ENCODE data around the gene HHAT. TPM values are rescaled to one million over a fixed set of nuclear protein-coding genes. Genes with fewer than 3 reads are reported as not detected.
"Not testable (repeated sequence)": the region's sequence is repeated elsewhere in the genome, so short reads cannot be mapped to it uniquely, and the experiment has no call there.

HHAT gene
- total and polyA plus RNA-seq, 2 experiments from 2014 or later, result 1.6 to 1.9 TPM

DNA sequence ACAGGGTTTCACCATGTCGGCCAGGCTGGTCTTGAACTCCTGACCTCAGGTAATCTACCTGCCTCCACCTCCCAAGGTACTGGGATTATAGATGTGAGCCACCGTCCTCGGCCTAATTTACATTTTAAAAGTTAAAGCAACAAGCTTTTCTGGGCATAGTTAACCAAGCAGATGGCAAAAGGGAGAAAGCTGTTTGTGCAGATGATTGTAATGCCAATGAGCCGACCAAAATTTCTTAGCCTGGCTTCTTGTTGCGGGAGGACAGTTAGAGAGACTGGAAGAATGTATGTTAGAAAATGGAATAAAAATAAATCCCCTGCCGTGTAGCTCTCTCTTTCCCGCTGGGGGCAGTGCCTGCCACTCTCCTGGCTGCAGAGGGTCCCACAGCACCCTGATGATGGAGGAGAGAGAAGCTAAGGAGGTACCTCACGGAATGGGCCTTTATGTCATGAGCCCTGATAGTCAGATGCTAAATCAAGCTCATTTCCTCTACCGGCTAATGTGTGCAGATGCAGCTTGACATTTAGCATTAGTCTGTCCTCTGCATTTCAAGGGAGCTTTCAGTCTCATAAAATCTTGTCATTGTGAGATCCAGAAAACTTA is 87.2 kb downstream of the HHAT start:
- no peaks in the 10 kb centered on the region for H3K36me3 ChIP-seq (ENCODE audit: low read depth)
- no peaks in the 10 kb centered on the region for H3K9me2 ChIP-seq (ENCODE audit: insufficient read depth)
- no peaks in the 10 kb centered on the region for H3K79me2 ChIP-seq (ENCODE audit: insufficient read depth)
- no peaks in the 10 kb centered on the region for H3K4me1 ChIP-seq (ENCODE audit: insufficient read depth)
- TF ChIP-seq EZH2phosphoT487 (IDR thresholded peaks at IDR 0.05; ENCODE audit: insufficient read depth, low read depth) (no peak), EZH2 (IDR thresholded peaks at IDR 0.05; ENCODE audit: insufficient read depth, poor library complexity, severe bottlenecking) (no peak)
- in situ Hi-C loops (cut with MboI), result no loop called here
- 63 to 69% methylated on average over 9 of the region's 9 CpGs for WGBS, 2 experiments (ENCODE audit: low coverage in 1 of 2, low lambda C conversion rate in 2 of 2, missing lambda C conversion rate in 2 of 2)
- no peak overlapping the region for H2AFZ ChIP-seq
- no peak overlapping the region for H3K9ac ChIP-seq
- no peaks in the 10 kb centered on the region for H3K9me3 ChIP-seq (ENCODE audit: low read depth)
- no peak overlapping the region for H3K4me2 ChIP-seq (ENCODE audit: unreplicated experiment)
- H3K27me3 ChIP-seq (replicated peaks; ENCODE audit: insufficient read depth), result peaks cover 8% of the 10 kb centered on the region; the same call in 1 of the 2 replicates
- no peak overlapping the region for H3K4me3 ChIP-seq
- no peaks in the 10 kb centered on the region for H3F3A ChIP-seq (ENCODE audit: insufficient read depth)
- H4K20me1 ChIP-seq (ENCODE audit: insufficient read depth), result no peaks in the 10 kb centered on the region
- no peak for DNase-seq
- H3K27ac ChIP-seq, result no peak overlapping the region

DNA sequence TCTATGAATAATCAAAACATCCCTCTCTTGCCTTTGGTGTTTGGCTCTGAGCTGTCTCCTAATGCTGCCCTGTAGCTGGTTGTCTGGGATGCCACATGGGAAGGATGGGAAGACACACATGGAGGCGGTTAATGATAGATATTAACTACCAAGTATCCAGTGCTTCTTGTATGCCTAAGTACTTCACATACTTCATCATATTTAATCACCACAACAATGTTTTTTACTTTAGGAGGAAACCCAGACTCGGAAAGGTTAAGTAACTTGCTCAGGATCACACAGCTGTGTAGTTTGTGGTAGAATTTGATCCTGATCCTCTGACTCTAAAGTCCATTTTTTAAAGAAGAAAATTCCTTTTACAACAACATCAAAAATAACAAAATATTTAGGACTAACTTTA is 88.0 kb downstream of the HHAT start:
- no peaks in the 10 kb centered on the region for H3F3A ChIP-seq (ENCODE audit: insufficient read depth)
- H3K79me2 ChIP-seq (ENCODE audit: insufficient read depth), result no peaks in the 10 kb centered on the region
- no peaks in the 10 kb centered on the region for H3K4me1 ChIP-seq (ENCODE audit: insufficient read depth)
- H3K4me2 ChIP-seq (ENCODE audit: unreplicated experiment), result no peak overlapping the region
- H3K27ac ChIP-seq, result no peak overlapping the region
- no peak overlapping the region for H3K9ac ChIP-seq
- no peaks in the 10 kb centered on the region for H3K36me3 ChIP-seq (ENCODE audit: low read depth)
- no peaks in the 10 kb centered on the region for H3K9me2 ChIP-seq (ENCODE audit: insufficient read depth)
- H3K27me3 ChIP-seq (replicated peaks; ENCODE audit: insufficient read depth), result peaks cover 8% of the 10 kb centered on the region; the same call in 1 of the 2 replicates
- in situ Hi-C loops (cut with MboI), result no loop called here
- no peak for TF ChIP-seq EZH2 (IDR thresholded peaks at IDR 0.05; ENCODE audit: insufficient read depth, poor library complexity, severe bottlenecking)
- no peak for TF ChIP-seq EZH2phosphoT487 (IDR thresholded peaks at IDR 0.05; ENCODE audit: insufficient read depth, low read depth)
- 48 to 58% methylated on average over 2 of the region's 2 CpGs for WGBS, 2 experiments (ENCODE audit: low coverage in 1 of 2, low lambda C conversion rate in 2 of 2, missing lambda C conversion rate in 2 of 2)
- H3K4me3 ChIP-seq, result no peak overlapping the region
- H3K9me3 ChIP-seq (ENCODE audit: low read depth), result no peaks in the 10 kb centered on the region
- H4K20me1 ChIP-seq (ENCODE audit: insufficient read depth), result no peaks in the 10 kb centered on the region
- no peak for DNase-seq
- H2AFZ ChIP-seq, result no peak overlapping the region

DNA sequence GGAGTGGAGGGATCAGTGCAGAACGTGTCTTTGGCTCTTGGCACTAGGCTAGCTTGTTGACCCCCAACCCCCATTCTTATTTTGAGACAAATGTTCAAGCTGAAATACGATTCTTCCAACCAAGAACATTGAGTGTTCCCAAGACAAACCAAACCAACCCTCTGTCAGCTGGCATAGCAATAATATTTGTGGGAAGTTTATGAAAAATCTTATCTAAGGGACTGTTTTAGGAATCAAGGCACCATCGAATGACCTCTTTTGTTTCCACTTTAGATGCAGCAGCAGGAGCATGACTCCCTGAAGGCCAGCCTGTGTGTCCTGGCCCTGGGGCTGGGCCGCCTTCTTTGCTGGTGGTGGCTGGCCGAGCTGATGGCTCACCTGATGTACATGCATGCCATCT is 89.2 kb downstream of the HHAT start:
- 47 to 60% methylated on average over 5 of the region's 5 CpGs for whole genome bisulfite sequencing, 2 experiments (ENCODE audit: low coverage in 1 of 2, low lambda C conversion rate in 2 of 2, missing lambda C conversion rate in 2 of 2)
- Histone ChIP-seq H3K4me2 (ENCODE audit: unreplicated experiment) (no peak overlapping the region), H3K4me3 (no peak overlapping the region), H2AFZ (no peak overlapping the region), H3K9me2 (ENCODE audit: insufficient read depth) (no peaks in the 10 kb centered on the region), H3K4me1 (ENCODE audit: insufficient read depth) (no peaks in the 10 kb centered on the region), H4K20me1 (ENCODE audit: insufficient read depth) (no peaks in the 10 kb centered on the region), H3K9me3 (ENCODE audit: low read depth) (no peaks in the 10 kb centered on the region), H3K36me3 (ENCODE audit: low read depth) (no peaks in the 10 kb centered on the region), H3K27me3 (replicated peaks; ENCODE audit: insufficient read depth) (peaks cover 8% of the 10 kb centered on the region; the same call in 1 of the 2 replicates), H3K27ac (no peak overlapping the region), H3K9ac (no peak overlapping the region), H3F3A (ENCODE audit: insufficient read depth) (no peaks in the 10 kb centered on the region), H3K79me2 (ENCODE audit: insufficient read depth) (no peaks in the 10 kb centered on the region)
- in situ Hi-C loops (cut with MboI), result no loop called here
- DNase-seq, result no peak
- TF ChIP-seq EZH2 (IDR thresholded peaks at IDR 0.05; ENCODE audit: insufficient read depth, poor library complexity, severe bottlenecking), result no peak
- TF ChIP-seq EZH2phosphoT487 (IDR thresholded peaks at IDR 0.05; ENCODE audit: insufficient read depth, low read depth), result no peak

DNA sequence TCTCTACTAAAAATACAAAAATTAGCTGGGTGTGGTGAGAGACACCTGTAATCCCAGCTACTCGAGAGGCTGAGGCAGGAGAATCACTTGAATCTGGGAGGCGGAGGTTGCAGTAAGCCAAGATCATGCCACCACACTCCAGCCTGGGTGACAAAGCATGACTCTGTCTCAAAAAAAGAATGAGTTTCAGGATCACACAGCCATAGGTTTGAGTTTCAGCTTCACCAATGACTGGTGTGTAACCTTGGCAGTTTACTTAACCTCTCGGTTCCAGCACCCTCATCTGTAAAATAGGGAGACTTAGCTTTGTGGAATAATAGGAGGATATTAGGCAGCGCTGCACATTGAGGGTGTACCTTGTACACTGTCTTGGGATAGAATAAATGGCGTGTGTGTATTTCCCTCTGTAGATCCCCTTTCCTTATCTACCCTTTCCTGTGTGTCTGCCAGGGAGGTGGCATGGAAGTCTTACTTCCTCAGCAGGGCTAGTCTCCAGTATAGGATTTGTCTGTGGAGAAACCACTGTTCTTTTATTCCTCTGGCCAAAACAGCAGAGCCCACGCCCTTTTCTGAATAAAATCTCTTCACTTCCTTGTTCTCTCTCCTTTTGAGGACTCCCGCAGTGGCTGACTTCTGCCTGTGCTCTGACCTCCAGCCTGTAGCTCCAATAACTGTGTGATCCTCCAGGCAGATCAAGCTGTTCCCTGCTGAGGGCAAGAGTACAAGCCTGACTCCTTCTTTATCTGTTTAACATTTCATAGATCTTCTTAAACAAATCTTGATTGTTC is 90.4 kb downstream of the HHAT start:
- WGBS, 2 experiments (ENCODE audit: low coverage in 1 of 2, low lambda C conversion rate in 2 of 2, missing lambda C conversion rate in 2 of 2), result 64 to 68% methylated on average over 7 of the region's 7 CpGs
- no peak overlapping the region for H3K27ac ChIP-seq

DNA sequence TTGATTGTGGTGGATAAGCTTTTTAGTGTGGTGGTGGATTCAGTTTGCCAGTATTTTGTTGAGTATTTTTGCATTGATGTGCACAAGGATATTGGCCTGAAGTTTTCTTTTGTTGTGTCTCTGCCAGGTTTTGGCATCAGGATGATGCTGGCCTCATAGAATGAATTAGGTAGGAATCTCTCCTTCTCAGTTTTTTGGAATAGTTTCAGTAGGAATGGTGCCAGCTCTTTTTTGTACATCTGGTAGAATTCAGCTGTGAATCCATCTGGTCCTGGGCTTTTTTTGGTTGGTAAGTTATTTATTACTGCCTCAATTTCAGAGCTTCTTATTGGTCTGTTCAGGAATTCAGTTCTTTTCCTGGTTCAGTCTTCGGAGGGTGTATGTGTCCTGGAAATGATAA is 98.0 kb downstream of the HHAT start:
- DNase-seq; H4K20me1 ChIP-seq (ENCODE audit: insufficient read depth); H3F3A ChIP-seq (ENCODE audit: insufficient read depth); H3K4me2 ChIP-seq (ENCODE audit: unreplicated experiment); H3K27me3 ChIP-seq (replicated peaks; ENCODE audit: insufficient read depth); in situ Hi-C loops (cut with MboI); H3K9ac ChIP-seq; H3K27ac ChIP-seq; H3K4me3 ChIP-seq; H3K4me1 ChIP-seq (ENCODE audit: insufficient read depth); H3K9me3 ChIP-seq (ENCODE audit: low read depth); H3K36me3 ChIP-seq (ENCODE audit: low read depth); H3K79me2 ChIP-seq (ENCODE audit: insufficient read depth); H3K9me2 ChIP-seq (ENCODE audit: insufficient read depth); H2AFZ ChIP-seq: not testable (repeated sequence)
- WGBS, 2 experiments (ENCODE audit: low coverage in 1 of 2, low lambda C conversion rate in 2 of 2, missing lambda C conversion rate in 2 of 2), result 17 to 38% methylated on average over 1 of the region's 1 CpG

More for the DNA sequence above, 90.4 kb downstream of the HHAT start:
- Histone ChIP-seq H3K9me2 (ENCODE audit: insufficient read depth) (no peaks in the 10 kb centered on the region), H3K27me3 (replicated peaks; ENCODE audit: insufficient read depth) (peaks cover 8% of the 10 kb centered on the region; the same call in 1 of the 2 replicates), H3K4me1 (ENCODE audit: insufficient read depth) (no peaks in the 10 kb centered on the region), H3F3A (ENCODE audit: insufficient read depth) (no peaks in the 10 kb centered on the region), H2AFZ (no peak overlapping the region), H3K4me2 (ENCODE audit: unreplicated experiment) (no peak overlapping the region), H3K9me3 (ENCODE audit: low read depth) (no peaks in the 10 kb centered on the region), H3K36me3 (ENCODE audit: low read depth) (no peaks in the 10 kb centered on the region), H4K20me1 (ENCODE audit: insufficient read depth) (no peaks in the 10 kb centered on the region), H3K9ac (no peak overlapping the region), H3K79me2 (ENCODE audit: insufficient read depth) (no peaks in the 10 kb centered on the region), H3K4me3 (no peak overlapping the region)
- no peak for DNase-seq
- in situ Hi-C loops (cut with MboI), result no loop called here
- no peak for TF ChIP-seq EZH2 (IDR thresholded peaks at IDR 0.05; ENCODE audit: insufficient read depth, poor library complexity, severe bottlenecking)

Measured in GM23248 (cell line).